Choroid plexus epithelial cell (primary cell): Measurements from ENCODE around the gene FANCI.

Experiments used
- DNase-seq: peaks from one replicate; pipeline ENCODE4 v3.0.0-alpha.2; 2010; ENCODE audit warnings: low read depth
- H3K4me3 ChIP-seq: 2 replicates; pipeline ENCODE4 v1.5.1; 2011; ENCODE audit warnings: low read depth, mild to moderate bottlenecking, control low read depth, low read length, moderate library complexity
- TF ChIP-seq, protein P1 (sequence below): conservative IDR thresholded peaks from 2 replicates; pipeline ENCODE4 v1.5.1; 2011; ENCODE audit warnings: low read depth, mild to moderate bottlenecking, control low read depth, inconsistent platforms, low read length, moderate library complexity

FANCI gene

GRCh38 chr15:89243691-89244573, at the start of gene FANCI:
TSS of gene FANCI (plus strand) at chr15:89243979. CDS start at chr15:89247648, 3,669 bp downstream.
- peak; percentile 96 for DNase-seq
- TF ChIP-seq, protein P1, sequence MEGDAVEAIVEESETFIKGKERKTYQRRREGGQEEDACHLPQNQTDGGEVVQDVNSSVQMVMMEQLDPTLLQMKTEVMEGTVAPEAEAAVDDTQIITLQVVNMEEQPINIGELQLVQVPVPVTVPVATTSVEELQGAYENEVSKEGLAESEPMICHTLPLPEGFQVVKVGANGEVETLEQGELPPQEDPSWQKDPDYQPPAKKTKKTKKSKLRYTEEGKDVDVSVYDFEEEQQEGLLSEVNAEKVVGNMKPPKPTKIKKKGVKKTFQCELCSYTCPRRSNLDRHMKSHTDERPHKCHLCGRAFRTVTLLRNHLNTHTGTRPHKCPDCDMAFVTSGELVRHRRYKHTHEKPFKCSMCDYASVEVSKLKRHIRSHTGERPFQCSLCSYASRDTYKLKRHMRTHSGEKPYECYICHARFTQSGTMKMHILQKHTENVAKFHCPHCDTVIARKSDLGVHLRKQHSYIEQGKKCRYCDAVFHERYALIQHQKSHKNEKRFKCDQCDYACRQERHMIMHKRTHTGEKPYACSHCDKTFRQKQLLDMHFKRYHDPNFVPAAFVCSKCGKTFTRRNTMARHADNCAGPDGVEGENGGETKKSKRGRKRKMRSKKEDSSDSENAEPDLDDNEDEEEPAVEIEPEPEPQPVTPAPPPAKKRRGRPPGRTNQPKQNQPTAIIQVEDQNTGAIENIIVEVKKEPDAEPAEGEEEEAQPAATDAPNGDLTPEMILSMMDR: peak; percentile 53
- peak within 1 kb of the TSS; percentile 85 for H3K4me3 ChIP-seq

DNA sequence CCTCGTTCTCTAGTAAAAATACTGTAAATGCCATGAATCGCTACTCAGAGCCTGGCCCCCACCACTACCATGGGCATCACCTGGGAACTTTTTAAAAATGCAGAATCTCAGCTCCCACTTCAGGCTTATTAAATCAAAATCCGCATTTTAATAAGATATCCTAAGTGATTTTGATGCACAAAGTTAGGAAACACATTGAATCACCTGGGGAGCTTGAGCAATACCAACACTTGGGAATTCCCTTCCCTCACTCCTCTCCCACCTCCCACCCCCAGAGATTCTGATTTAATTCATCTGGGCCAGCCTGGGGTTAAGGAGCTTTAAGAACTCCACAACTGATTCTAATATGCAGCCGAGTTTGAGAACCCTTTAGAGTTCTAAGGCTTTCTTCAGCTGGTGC, 49.2 kb upstream of the FANCI start:
- TF ChIP-seq, protein P1: no peak
- H3K4me3 ChIP-seq: no peak overlapping the region
- DNase-seq: no peak

- H3K4me3 ChIP-seq: no peak overlapping the region
- TF ChIP-seq, protein P1: no peak
- DNase-seq: peak; percentile 17
Measured at GRCh38 chr15:89195836-89196235, 47.9 kb upstream of the FANCI start.

DNA sequence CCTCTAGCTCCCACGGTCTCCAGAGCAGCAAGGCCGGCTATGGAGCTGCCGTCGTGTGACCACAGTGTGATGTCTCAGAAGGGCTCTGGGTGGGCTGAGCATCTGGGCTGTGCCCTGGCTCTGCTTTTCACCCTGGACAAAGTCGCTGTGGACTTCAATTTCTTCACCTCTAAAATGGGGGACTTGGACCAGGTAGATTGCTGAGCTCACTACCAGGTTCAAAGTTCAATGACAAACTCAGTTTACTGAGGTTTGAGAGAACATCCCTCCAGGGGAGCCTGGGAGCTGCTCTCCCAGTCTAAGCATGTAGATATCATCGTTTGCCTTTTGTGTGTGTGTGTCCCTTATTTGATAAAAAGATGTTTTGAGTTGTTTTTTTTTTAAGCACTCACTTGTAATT, 47.5 kb upstream of the FANCI start:
- no peak overlapping the region for H3K4me3 ChIP-seq
- no peak for DNase-seq
- TF ChIP-seq, protein P1: no peak

DNA sequence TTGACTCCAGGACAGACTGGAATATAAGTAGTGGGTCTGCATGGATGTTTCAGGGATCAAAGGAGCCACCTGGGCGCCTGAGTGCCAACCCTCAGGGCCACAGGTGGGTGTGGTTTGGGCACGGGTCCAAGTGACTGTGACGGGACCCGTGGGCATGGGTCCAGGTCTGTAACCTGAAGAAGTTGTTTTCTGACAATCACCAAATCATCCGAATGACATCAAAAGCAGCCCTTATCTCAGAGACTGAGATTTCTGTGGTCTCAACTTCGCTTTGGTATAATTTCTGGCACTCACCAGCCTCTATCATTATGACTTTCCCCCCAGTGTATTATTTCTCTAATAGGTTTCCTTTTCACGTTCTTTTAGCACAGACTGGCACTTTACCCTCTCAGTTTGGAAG, 46.8 kb upstream of the FANCI start:
- no peak for DNase-seq
- TF ChIP-seq, protein P1: no peak
- H3K4me3 ChIP-seq: no peak overlapping the region

- DNase-seq: no peak
- no peak overlapping the region for H3K4me3 ChIP-seq
- TF ChIP-seq, protein P1: no peak
Measured at GRCh38 chr15:89197503-89197971, 46.2 kb upstream of the FANCI start.

- DNase-seq: peak; percentile 26
- TF ChIP-seq, protein P1: no peak
- no peak overlapping the region for H3K4me3 ChIP-seq
Measured at GRCh38 chr15:89198196-89198595, 45.6 kb upstream of the FANCI start.
